Measurements from ENCODE around the gene NCAM1.

Gene NCAM1

DNA sequence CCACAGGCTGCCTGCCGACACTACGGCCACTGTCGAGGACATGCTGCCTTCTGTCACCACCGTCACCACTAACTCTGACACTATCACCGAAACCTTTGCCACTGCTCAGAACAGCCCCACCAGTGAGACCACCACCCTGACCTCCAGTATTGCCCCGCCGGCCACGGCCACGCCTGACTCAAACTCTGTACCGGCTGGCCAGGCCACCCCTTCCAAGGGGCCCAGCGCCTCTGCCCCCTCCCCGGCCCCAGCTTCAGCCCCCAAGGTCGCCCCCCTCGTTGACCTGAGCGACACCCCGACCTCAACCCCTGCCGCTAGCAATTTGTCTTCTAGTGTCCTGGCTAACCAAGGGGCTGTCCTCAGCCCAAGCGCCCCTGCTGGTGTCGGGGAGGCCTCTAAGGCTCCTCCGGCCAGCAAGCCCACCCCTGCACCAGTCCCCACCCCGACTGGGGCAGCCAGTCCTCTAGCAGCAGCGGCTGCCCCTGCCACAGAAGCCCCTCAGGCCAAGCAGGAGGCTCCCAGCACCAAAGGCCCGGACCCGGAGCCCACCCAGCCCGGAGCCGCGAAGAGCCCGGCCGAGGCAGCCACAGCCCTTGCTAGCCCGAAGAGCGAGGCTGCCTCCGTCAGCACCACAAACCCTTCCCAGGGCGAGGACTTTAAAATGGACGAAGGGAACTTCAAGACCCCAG is 311.9 kb downstream of the NCAM1 start:
- no peaks in the 10 kb centered on the region for H3K9me3 Mint-ChIP-seq
- no peaks in the 10 kb centered on the region for H3K4me1 Mint-ChIP-seq (ENCODE audit: low read depth)
- no peak overlapping the region for H3K27ac Mint-ChIP-seq
- H3K27me3 Mint-ChIP-seq (ENCODE audit: low read depth): no peaks in the 10 kb centered on the region
- DNase-seq (ENCODE audit: low spot score): no peak
- H3K36me3 Mint-ChIP-seq (ENCODE audit: low read depth): no peaks in the 10 kb centered on the region
- no peak overlapping the region for H3K4me3 Mint-ChIP-seq

DNA sequence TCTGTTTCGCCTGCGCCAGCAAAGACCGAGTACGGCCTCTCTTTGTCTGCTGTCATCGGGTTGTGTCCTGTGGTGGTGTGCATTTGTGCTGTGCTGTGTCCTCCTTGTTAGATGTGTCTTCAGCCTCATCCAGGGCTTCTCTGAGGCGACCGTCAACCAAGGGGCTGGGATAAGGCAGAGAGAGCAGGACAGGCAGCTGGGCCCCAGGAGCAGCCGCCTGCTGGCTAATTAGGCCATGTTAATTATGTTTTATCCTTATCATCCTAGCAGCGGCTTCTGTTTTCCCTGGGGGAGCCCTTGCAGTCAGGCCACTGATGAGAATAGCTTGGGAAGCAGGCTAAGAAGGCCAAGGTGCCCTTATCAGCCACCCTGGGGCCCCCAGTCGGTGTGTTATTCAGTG is 312.5 kb downstream of the NCAM1 start:
- H3K27ac Mint-ChIP-seq: no peak overlapping the region
- no peaks in the 10 kb centered on the region for H3K4me1 Mint-ChIP-seq (ENCODE audit: low read depth)
- H3K9me3 Mint-ChIP-seq: no peaks in the 10 kb centered on the region
- no peaks in the 10 kb centered on the region for H3K36me3 Mint-ChIP-seq (ENCODE audit: low read depth)
- no peak overlapping the region for H3K4me3 Mint-ChIP-seq
- no peak for DNase-seq (ENCODE audit: low spot score)
- no peaks in the 10 kb centered on the region for H3K27me3 Mint-ChIP-seq (ENCODE audit: low read depth)

DNA sequence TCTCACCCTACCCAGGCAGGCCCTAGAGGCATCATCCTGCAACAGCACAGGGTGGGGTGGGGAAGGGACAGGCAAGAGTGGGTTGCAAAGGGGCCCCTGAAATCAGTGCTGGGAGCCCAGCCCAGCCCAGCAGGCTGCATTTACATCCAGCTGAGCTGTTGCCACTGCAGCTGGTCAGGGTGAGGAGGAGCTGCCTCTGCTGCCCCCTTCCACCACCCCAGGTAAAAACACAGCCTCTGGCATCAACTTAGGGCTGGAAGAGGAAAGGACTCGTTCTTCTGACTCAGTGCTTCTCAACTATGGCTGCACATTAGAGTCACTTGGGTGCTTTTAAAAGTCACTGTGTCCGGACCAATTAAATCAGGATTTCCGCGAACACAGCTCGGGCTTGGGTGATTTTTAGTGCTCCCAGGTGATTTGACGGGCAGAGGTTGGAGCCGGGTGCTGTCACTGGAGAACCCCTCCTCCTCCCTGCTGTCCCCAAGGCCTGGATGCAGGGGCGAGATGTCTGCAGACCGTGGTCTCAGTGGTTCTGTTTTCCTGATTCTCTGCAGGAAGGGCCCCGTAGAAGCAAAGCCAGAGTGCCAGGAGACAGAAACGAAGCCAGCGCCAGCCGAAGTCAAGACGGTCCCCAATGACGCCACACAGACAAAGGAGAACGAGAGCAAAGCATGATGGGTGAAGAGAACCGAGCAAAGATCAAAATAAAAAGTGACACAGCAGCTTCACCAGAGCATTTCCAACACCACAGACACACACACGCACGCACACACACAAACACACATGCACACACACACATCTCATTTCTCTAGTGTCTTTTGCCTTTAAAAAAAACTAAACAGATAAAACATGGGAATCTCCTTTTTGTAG is 313.7 kb downstream of the NCAM1 start:
- H3K27ac Mint-ChIP-seq: no peak overlapping the region
- H3K4me3 Mint-ChIP-seq: no peak overlapping the region
- H3K36me3 Mint-ChIP-seq (ENCODE audit: low read depth): no peaks in the 10 kb centered on the region
- H3K4me1 Mint-ChIP-seq (ENCODE audit: low read depth): no peaks in the 10 kb centered on the region
- H3K9me3 Mint-ChIP-seq: no peaks in the 10 kb centered on the region
- no peaks in the 10 kb centered on the region for H3K27me3 Mint-ChIP-seq (ENCODE audit: low read depth)
- no peak for DNase-seq (ENCODE audit: low spot score)

DNA sequence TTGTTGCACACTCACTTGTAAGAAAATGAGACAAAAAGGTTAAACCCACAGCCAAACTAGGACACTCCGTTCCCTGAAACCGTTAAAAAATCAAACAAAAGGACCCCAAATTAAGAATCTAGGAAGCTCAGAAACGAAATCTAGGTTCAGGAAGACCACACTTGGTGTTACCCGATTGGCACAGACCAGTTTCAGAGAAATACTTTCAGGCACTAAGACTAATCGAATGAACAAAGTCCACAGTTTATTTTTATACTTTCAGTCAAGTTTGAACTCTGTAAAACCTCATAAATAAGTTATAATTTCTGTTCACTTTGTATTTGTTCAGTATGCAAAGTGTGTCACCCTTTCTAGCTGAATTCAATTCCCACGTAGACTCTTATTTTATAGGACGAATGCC is 314.4 kb downstream of the NCAM1 start:
- H3K27ac Mint-ChIP-seq: no peak overlapping the region
- no peaks in the 10 kb centered on the region for H3K27me3 Mint-ChIP-seq (ENCODE audit: low read depth)
- H3K4me3 Mint-ChIP-seq: no peak overlapping the region
- H3K4me1 Mint-ChIP-seq (ENCODE audit: low read depth): no peaks in the 10 kb centered on the region
- no peak for DNase-seq (ENCODE audit: low spot score)
- H3K36me3 Mint-ChIP-seq (ENCODE audit: low read depth): no peaks in the 10 kb centered on the region
- H3K9me3 Mint-ChIP-seq: no peaks in the 10 kb centered on the region

DNA sequence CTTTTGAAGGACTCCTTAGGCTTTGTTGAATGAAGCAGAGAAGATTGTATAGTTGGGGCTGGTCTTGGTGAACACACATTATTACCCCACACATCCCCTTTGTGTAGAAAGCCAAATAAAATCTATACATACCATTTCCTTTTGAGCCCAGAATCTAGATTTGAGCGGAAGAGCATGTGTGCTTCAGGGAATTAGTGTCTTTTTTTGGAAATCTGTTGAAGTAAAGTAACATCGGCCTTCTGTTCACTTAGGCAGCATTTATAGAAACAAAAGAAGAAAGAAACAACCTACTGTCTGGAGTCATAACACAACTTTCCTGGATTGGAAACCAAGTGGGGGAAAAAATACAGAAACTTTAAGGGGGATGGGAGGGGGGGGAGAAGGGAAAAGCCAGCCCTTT is 315.2 kb downstream of the NCAM1 start:
- Mint-ChIP-seq H3K4me1 (ENCODE audit: low read depth) (no peaks in the 10 kb centered on the region), H3K4me3 (no peak overlapping the region), H3K36me3 (ENCODE audit: low read depth) (no peaks in the 10 kb centered on the region), H3K27ac (no peak overlapping the region), H3K27me3 (ENCODE audit: low read depth) (no peaks in the 10 kb centered on the region), H3K9me3 (no peaks in the 10 kb centered on the region)
- no peak for DNase-seq (ENCODE audit: low spot score)

DNA sequence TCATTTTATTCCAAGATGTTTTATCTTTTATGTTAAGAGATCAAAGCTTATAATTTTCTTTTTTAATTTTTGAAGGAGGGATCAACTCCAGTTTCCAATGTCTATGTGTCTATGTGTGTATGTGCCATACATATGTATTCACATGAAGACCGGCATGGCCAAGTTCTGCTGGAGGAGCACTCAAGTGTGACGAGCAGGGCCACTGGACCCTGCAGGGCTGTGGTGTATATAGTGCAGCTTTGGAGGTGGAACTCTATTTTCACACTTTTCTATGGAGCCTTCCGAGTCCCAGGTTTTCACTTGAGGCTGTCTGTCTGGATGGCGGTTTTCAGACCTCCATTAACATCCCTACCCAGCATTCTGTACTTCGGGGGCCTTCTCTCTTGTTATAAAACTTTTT is 316.7 kb downstream of the NCAM1 start:
- Mint-ChIP-seq H3K4me3 (no peak overlapping the region), H3K27ac (no peak overlapping the region), H3K27me3 (ENCODE audit: low read depth) (no peaks in the 10 kb centered on the region), H3K36me3 (ENCODE audit: low read depth) (no peaks in the 10 kb centered on the region), H3K4me1 (ENCODE audit: low read depth) (no peaks in the 10 kb centered on the region), H3K9me3 (no peaks in the 10 kb centered on the region)
- DNase-seq (ENCODE audit: low spot score): no peak

DNA sequence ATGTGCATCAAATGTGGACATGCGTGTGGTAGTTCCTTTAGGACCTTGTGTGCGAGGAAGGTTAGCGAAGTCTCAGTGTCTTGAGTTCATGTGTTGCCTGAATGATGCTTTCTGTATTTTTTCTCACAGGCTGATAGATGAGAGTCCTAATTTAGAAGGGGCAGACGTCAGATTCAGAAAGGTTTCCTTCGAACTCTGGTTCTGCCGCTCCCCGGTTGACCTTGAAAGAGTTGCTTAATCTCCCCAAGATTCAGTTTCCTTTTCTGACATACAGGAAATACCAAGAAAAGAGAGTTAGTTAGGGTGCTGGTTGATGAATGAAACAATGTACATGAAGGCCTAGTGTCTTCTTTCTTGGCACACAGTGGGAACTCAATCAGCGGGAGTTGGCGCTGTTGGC is 317.3 kb downstream of the NCAM1 start:
- no peak for DNase-seq (ENCODE audit: low spot score)
- no peak overlapping the region for H3K27ac Mint-ChIP-seq
- H3K4me1 Mint-ChIP-seq (ENCODE audit: low read depth): no peaks in the 10 kb centered on the region

DNA sequence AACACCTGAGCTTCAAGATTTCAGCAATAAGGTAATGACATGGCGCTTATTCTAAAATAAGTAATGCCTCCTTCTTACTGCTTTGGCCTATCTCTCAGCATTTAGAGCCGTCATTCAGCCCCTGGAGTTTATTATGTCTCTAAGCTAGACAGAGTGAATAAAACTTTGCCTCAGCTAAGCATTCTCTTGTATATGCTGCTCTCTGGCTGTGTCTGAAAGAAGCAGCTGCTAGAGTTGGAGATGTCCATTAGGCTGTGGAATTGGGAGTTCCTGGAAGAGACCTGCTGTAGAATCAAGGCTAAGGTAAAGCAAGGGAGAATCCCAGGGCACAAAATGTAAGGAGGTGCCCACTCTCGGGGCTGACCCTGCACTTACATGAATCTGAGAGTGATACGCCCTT is 317.7 kb downstream of the NCAM1 start:
- Mint-ChIP-seq H3K36me3 (ENCODE audit: low read depth) (no peaks in the 10 kb centered on the region), H3K4me1 (ENCODE audit: low read depth) (no peaks in the 10 kb centered on the region), H3K27ac (no peak overlapping the region), H3K4me3 (no peak overlapping the region), H3K27me3 (ENCODE audit: low read depth) (no peaks in the 10 kb centered on the region), H3K9me3 (no peaks in the 10 kb centered on the region)
- no peak for DNase-seq (ENCODE audit: low spot score)

More for the DNA sequence above, 317.3 kb downstream of the NCAM1 start:
- no peaks in the 10 kb centered on the region for H3K36me3 Mint-ChIP-seq (ENCODE audit: low read depth)
- no peaks in the 10 kb centered on the region for H3K27me3 Mint-ChIP-seq (ENCODE audit: low read depth)
- no peak overlapping the region for H3K4me3 Mint-ChIP-seq
- no peaks in the 10 kb centered on the region for H3K9me3 Mint-ChIP-seq

DNA sequence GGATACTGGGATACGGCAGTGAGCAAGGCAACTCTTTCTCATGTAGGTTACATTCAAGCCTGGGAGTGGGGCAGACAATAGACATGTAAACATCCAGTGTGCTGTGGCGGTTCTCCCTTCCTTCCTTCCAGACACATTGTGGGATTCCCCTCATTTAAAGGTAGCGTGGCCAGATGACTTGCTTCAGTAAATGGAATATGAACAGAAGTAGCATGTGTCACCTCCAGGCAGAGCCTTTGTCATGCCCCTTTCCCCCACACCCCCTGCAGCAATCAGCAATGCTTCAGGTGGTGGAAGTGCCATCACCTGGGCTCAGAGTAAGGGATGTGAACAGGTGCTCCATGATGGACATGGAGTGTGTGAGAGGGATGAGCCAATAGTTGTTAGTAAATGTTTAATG is 318.4 kb downstream of the NCAM1 start:
- Mint-ChIP-seq H3K36me3 (ENCODE audit: low read depth) (no peaks in the 10 kb centered on the region), H3K4me3 (no peak overlapping the region), H3K4me1 (ENCODE audit: low read depth) (no peaks in the 10 kb centered on the region), H3K27me3 (ENCODE audit: low read depth) (no peaks in the 10 kb centered on the region), H3K9me3 (no peaks in the 10 kb centered on the region), H3K27ac (no peak overlapping the region)
- no peak for DNase-seq (ENCODE audit: low spot score)

DNA sequence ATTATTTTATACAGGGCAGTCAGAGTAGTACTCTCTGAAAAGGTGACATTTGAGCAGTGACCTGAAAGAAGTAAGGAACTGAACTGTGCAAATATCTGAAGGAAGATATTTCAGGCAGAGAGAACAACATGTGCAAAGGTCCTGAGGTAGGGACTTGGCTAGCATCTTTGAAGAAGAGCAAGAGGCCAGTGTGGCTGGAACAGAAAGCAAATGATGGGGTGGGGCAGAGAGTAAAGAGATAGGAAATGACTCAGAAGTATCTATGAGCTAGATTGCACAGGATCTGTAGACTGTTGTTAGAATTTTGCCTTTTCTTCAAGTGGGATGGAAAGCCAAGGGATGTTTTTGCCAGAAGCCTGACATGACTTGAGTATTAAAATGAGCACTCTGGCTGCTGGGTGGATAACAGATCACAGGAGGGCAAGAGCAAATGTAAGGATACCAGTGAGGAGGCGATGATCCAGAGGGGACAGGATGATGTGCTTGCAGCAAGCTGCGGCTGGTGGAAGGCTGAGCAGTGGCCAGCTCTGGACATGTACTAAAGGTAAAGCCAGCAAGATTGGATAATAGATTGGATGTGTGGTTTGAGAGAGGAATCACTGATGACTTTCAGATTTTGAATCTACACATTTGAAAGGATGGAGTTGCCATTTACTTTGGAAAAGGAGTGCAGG is 320.0 kb downstream of the NCAM1 start:
- no peak for DNase-seq (ENCODE audit: low spot score)
- Mint-ChIP-seq H3K36me3 (ENCODE audit: low read depth) (no peaks in the 10 kb centered on the region), H3K4me3 (no peak overlapping the region), H3K27me3 (ENCODE audit: low read depth) (no peaks in the 10 kb centered on the region), H3K27ac (no peak overlapping the region), H3K9me3 (no peaks in the 10 kb centered on the region), H3K4me1 (ENCODE audit: low read depth) (no peaks in the 10 kb centered on the region)

DNA sequence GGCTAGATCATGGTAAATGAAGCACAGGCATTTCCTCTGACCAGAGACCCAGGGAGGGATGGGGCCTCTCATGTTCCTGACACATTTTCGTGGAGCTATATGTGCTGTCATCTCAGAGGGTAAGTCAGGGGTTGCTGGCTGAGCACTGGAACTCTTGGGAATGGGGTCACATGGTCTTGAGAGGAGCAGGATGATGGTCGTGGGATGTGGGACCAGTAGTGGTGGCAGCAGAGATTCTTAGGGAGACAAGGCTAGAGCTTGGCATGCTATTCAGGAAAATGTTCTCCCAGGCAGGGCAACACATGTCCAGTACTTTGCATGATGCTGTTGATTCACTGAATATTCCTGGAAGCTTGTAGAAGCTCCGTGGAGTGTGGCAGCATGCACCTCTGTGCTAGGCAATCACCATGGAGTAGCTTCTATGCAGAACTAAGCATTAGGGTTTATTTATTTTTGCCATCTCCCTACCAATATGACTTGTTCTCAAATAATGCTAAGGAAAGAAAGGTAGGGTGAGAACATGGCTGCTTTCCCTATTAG is 321.7 kb downstream of the NCAM1 start:
- peaks cover 4% of the 10 kb centered on the region for H3K27me3 Mint-ChIP-seq (ENCODE audit: low read depth)
- no peaks in the 10 kb centered on the region for H3K4me1 Mint-ChIP-seq (ENCODE audit: low read depth)
- DNase-seq (ENCODE audit: low spot score): no peak
- no peaks in the 10 kb centered on the region for H3K36me3 Mint-ChIP-seq (ENCODE audit: low read depth)
- no peaks in the 10 kb centered on the region for H3K9me3 Mint-ChIP-seq
- no peak overlapping the region for H3K4me3 Mint-ChIP-seq
- H3K27ac Mint-ChIP-seq: no peak overlapping the region

DNA sequence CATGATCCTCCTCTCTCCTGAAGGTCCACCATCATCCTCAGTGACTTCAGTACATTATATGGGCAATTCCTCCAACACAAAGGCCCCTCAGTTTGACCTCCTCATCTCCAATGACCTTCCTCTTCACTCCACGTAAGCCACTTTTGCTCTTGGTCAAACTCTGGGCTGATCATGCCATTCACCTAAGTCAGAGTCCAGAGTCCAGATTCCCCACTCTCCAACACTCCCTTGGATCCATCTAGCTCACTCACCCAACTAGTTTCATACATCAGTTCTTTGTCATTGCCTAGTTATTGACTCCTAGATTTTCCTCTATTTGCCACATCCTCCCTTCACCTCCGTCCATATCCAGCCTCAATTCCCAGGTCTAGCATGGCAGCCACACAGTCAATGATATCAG is 322.7 kb downstream of the NCAM1 start:
- DNase-seq (ENCODE audit: low spot score): no peak
- Mint-ChIP-seq H3K36me3 (ENCODE audit: low read depth) (no peaks in the 10 kb centered on the region), H3K4me3 (no peak overlapping the region), H3K27me3 (ENCODE audit: low read depth) (peaks cover 4% of the 10 kb centered on the region), H3K27ac (no peak overlapping the region), H3K4me1 (ENCODE audit: low read depth) (no peaks in the 10 kb centered on the region), H3K9me3 (no peaks in the 10 kb centered on the region)

DNA sequence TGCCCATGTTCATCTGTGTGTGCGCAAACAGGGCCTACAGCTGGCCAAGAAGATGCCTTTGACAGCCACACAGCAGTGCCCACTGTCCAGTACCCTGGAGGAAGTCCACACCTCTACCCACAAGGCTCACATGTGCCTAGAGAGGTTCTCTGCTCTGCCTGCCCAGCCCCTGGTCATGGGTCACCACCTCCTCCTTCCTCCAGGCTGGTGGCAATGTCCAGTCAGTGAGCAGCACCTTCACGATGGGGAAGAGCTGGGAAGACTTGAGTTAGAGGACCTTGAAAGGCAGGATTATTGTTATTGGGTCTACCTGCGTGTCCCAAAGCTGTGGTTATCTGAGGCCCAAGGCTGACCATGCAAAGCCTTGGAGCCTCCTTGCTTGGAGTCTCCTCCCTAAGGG is 324.8 kb downstream of the NCAM1 start:
- H3K4me3 Mint-ChIP-seq: no peak overlapping the region
- no peaks in the 10 kb centered on the region for H3K9me3 Mint-ChIP-seq
- no peaks in the 10 kb centered on the region for H3K36me3 Mint-ChIP-seq (ENCODE audit: low read depth)
- no peak overlapping the region for H3K27ac Mint-ChIP-seq
- H3K4me1 Mint-ChIP-seq (ENCODE audit: low read depth): no peaks in the 10 kb centered on the region
- H3K27me3 Mint-ChIP-seq (ENCODE audit: low read depth): peaks cover 4% of the 10 kb centered on the region
- DNase-seq (ENCODE audit: low spot score): no peak

Data from T-helper 2 cell treated with Interferon-gamma antibody and Interleukin-4, amounts not matched to agents 5 μg/mL and 100 μg/mL, for 36 hours (primary cell).